Gastrocnemius medialis (tissue), 4 donors: ENCODE measurements around the gene CDKAL1.
"Not testable (repeated sequence)": the region's sequence is repeated elsewhere in the genome, so short reads cannot be mapped to it uniquely, and the experiment has no call there.

Experiments used
- CTCF ChIP-seq, 5 experiments: fragments of 450-650 bp in 3 of 5; fragments of 200-600 bp in 2 of 5; sonication (generic) in 2 of 5; IDR thresholded peaks in 4 of 5; conservative IDR thresholded peaks in 1 of 5; 1 replicate in 4 of 5; 2 replicates in 1 of 5; pipeline ENCODE4 v1.5.1; 2016 to 2019; ENCODE audit warnings: antibody characterized with exemption in 5 of 5, mild to moderate bottlenecking in 3 of 5, moderate library complexity in 3 of 5
- POLR2A ChIP-seq, 2 donors: fragments of 450-650 bp; IDR thresholded peaks; one replicate each; pipeline ENCODE4 v1.6.1; 2017; ENCODE audit warnings: antibody characterized with exemption in 2 of 2, mild to moderate bottlenecking in 2 of 2, moderate library complexity in 2 of 2

DNA sequence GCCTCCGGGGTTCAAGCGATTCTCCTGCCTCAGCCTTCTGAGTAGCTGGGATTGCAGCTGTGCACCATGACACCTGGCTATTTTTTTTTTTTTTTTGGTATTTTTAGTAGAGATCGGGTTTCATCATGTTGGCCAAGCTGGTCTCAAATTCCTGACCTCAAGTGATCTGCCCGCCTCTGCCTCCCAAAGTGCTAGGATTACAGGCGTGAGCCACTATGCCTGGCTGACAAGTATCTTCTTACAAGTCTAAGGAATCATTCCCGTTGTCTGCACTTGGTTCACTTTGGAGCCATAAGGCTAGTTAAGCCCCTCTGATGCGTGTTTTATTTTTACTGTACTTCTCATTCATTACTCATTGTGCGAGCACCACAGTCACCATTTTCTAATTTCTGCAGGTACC, 198.1 kb downstream of the CDKAL1 start:
- not testable (repeated sequence) for TF ChIP-seq CTCF (IDR thresholded peaks at IDR 0.05 in 4 of 5, conservative IDR thresholded peaks at IDR 0.05 in 1 of 5); POLR2A (IDR thresholded peaks at IDR 0.05)
